Nephron progenitor cell (in vitro differentiated cells): ENCODE results near the gene SCNM1.

Source experiments
- DNase-seq: peaks from one replicate; pipeline ENCODE4 v3.0.0; 2021
- H3K27ac Mint-ChIP-seq: 2 replicates; pipeline ENCODE4 v1.8.0; 2021; ENCODE audit warnings: mild to moderate bottlenecking, moderate library complexity, mixed read lengths
- H3K27me3 Mint-ChIP-seq: 2 replicates; pipeline ENCODE4 v1.8.0; 2021; ENCODE audit warnings: mild to moderate bottlenecking, low read depth, mixed read lengths; ENCODE audit not compliant: poor library complexity
- H3K36me3 Mint-ChIP-seq: 2 replicates; pipeline ENCODE4 v1.8.0; 2021; ENCODE audit warnings: low read depth, mixed read lengths
- H3K4me1 Mint-ChIP-seq: 2 replicates; pipeline ENCODE4 v1.8.0; 2021; ENCODE audit warnings: mixed read lengths
- H3K4me3 Mint-ChIP-seq: 2 replicates; pipeline ENCODE4 v1.8.0; 2021; ENCODE audit warnings: mild to moderate bottlenecking, moderate library complexity, mixed read lengths
- H3K9me3 Mint-ChIP-seq: 2 replicates; pipeline ENCODE4 v1.8.0; 2021; ENCODE audit warnings: mild to moderate bottlenecking, moderate library complexity, mixed read lengths
- TF ChIP-seq, protein P1 (sequence below): fragments of 200-600 bp; sonication (generic); IDR thresholded peaks from 2 replicates; pipeline ENCODE4 v1.5.0; 2021; ENCODE audit warnings: antibody characterized with exemption

The SCNM1 gene

DNA sequence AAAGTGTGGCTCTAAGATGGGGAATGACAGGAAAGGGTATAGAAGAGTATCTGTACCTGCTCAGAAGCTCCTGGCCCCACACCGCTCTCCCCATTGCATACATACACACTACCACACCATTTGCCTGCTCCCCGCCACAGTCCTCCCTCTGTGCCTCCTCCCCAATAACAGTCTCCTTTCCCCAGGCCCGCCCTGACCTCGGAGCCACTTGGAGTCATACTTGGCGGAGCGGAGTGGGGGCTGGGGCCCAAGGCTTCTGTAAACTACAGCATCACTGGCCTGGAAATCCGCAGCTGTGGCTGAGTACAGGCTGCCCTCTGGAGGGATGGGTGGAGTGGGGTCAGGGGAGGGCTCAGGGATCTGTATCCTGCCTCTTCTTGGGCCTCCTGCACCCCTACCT lies 28.2 kb upstream of the SCNM1 start:
- Mint-ChIP-seq H3K36me3 (peaks cover 66% of the 10 kb centered on the region), H3K27ac (no peak overlapping the region), H3K4me1 (peaks cover 7% of the 10 kb centered on the region), H3K27me3 (peaks cover 32% of the 10 kb centered on the region), H3K4me3 (no peak overlapping the region), H3K9me3 (no peaks in the 10 kb centered on the region)
- DNase-seq = no peak
- TF ChIP-seq, protein P1, sequence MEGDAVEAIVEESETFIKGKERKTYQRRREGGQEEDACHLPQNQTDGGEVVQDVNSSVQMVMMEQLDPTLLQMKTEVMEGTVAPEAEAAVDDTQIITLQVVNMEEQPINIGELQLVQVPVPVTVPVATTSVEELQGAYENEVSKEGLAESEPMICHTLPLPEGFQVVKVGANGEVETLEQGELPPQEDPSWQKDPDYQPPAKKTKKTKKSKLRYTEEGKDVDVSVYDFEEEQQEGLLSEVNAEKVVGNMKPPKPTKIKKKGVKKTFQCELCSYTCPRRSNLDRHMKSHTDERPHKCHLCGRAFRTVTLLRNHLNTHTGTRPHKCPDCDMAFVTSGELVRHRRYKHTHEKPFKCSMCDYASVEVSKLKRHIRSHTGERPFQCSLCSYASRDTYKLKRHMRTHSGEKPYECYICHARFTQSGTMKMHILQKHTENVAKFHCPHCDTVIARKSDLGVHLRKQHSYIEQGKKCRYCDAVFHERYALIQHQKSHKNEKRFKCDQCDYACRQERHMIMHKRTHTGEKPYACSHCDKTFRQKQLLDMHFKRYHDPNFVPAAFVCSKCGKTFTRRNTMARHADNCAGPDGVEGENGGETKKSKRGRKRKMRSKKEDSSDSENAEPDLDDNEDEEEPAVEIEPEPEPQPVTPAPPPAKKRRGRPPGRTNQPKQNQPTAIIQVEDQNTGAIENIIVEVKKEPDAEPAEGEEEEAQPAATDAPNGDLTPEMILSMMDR = no peak

DNA sequence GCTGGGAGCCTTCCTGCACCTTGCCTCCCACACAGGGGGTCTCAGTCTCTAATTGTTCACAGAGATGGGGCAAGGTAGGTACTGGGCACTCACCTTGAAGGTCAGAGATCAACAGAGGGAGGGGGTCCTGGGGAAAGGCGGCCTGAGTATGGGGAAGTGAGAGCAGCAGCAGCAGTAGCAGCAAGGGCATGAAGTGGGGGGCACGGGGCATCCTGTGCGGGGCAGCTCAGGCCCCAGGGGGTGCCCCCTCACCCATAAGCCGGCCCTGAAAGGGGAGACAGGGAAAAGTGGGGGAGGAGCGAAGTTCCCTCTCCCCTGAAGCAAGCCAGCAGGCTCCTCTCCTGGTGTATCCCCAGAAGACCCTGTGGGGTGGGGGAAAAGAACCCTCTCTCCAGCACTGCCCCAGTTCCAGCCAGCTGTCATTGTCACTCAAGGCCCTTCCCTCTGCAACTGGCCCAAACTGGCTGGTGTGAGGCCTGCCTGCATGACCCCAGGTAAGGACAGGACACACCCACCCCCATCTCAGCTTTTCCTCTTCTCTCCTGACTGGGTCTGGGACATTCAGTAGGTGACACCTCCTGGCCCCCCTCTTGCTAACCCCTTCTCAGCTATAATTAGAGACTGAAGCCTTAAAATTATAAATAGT lies 23.4 kb upstream of the SCNM1 start:
- Mint-ChIP-seq H3K27me3 (peaks cover 9% of the 10 kb centered on the region), H3K27ac (peak overlapping the region; percentile 90), H3K36me3 (peaks cover 25% of the 10 kb centered on the region), H3K4me1 (peaks cover 45% of the 10 kb centered on the region), H3K4me3 (no peak overlapping the region), H3K9me3 (no peaks in the 10 kb centered on the region)
- TF ChIP-seq, protein P1 = no peak
- DNase-seq = no peak

DNA sequence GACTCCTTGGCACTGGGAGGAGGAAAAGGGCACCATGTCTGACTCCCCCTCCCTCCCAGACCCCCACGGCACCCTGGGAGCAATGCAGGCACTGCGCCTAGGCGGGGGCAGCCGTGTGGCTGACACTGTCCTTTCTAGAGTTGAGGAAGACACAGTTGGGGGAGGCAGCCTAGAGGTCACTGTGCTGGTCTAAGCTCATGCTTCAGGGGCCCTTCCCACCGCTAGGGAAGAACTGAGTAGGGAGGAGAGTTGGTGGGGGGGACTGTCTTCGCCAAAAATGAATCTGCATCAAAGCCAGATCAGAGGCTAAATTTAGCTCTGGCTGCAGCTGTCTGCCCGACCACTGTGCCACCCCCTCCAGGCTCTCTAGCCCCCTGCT lies 22.9 kb upstream of the SCNM1 start:
- Mint-ChIP-seq H3K36me3 (peaks cover 22% of the 10 kb centered on the region), H3K9me3 (no peaks in the 10 kb centered on the region), H3K27me3 (peaks cover 11% of the 10 kb centered on the region), H3K4me3 (peak overlapping the region; percentile 87), H3K4me1 (peaks cover 50% of the 10 kb centered on the region), H3K27ac (no peak overlapping the region)
- no peak for DNase-seq
- TF ChIP-seq, protein P1 = no peak

- no peak for DNase-seq
- TF ChIP-seq, protein P1 = no peak
- Mint-ChIP-seq H3K36me3 (peaks cover 15% of the 10 kb centered on the region), H3K4me3 (peak overlapping the region; percentile 87), H3K4me1 (peaks cover 50% of the 10 kb centered on the region), H3K9me3 (no peaks in the 10 kb centered on the region), H3K27me3 (peaks cover 16% of the 10 kb centered on the region), H3K27ac (peak overlapping the region; percentile 43)
These were observed 22.0 kb upstream of the SCNM1 start for GRCh38 chr1:151143986-151144385.

GRCh38 chr1:151144474-151145303 lies 21.3 kb upstream of the SCNM1 start:
- DNase-seq = no peak
- Mint-ChIP-seq H3K27ac (no peak overlapping the region), H3K4me3 (peak overlapping the region; percentile 87)

More at GRCh38 chr1:151144474-151145303, 21.3 kb upstream of the SCNM1 start:
- H3K4me1 Mint-ChIP-seq = peaks cover 50% of the 10 kb centered on the region
- no peaks in the 10 kb centered on the region for H3K9me3 Mint-ChIP-seq
- H3K27me3 Mint-ChIP-seq = peaks cover 16% of the 10 kb centered on the region
- TF ChIP-seq, protein P1 = no peak
- H3K36me3 Mint-ChIP-seq = peaks cover 9% of the 10 kb centered on the region
